Lung microvascular endothelial cell (primary cell): ENCODE data around the gene HYCC1. TPM values are rescaled to one million over a fixed set of nuclear protein-coding genes. Genes with fewer than 3 reads are reported as not detected.
"Not testable (repeated sequence)": the region's sequence is repeated elsewhere in the genome, so short reads cannot be mapped to it uniquely, and the experiment has no call there.

ENCODE experiments used
- DNase-seq, 2 donors: peaks; one replicate each; pipeline versions ENCODE4 v3.0.0 to v3.0.0-alpha.2; 2010; ENCODE audit warnings: low read depth in 2 of 2
- total RNA-seq: library from RNA; depleted of rRNA; stranded (reverse); fragments of >200 nt; gene quantifications from 2 replicates; pipeline ENCODE4 v1.2.1, GENCODE V29; 2014

HYCC1 gene
- total RNA-seq, 1 donor from 2014 or later = 26.8 TPM

DNA sequence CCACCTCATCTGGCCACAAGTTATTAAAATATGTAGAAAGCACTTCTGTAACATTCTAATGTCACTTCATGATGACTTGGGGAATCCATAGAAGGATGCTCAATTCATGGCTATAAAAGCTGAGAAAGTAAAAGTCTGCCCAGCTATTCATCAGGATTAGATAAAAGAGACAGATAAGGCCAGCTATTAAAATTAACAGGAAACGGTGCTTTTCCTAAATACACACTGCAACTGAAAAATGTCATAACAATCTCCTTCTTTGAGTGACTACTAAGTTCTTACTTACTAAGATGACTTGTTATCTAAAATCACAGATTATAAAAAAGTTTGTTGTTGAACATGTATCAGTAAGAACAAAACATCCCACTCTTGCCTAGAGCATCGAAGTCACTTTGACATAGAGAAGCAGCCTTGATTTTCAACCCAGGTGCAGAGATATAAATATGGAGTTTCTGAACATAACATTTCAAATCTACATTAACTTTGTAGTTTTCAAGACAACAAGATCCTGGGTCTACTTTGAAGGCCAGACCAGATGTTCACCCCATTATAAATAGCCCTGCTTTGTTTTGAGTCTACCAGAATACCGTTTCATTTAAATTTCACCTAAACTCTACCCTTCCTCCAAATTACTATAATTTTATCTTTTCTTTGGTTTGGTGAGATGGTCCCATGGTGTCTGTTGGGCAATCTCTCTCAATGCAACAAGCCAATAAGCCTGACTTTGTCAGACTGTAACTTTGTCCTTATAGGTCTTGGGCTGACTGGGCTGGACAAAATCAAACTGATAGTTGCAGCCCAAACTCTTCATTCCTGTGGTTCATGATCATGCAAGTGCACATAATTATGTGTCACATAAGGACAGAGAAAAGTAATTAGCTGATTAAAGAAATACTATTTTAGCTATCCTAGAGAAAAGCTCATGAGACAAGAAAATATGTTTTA is 24.0 kb downstream of the HYCC1 start:
- peak in 1 of 2 donors; percentile 66 for DNase-seq

DNA sequence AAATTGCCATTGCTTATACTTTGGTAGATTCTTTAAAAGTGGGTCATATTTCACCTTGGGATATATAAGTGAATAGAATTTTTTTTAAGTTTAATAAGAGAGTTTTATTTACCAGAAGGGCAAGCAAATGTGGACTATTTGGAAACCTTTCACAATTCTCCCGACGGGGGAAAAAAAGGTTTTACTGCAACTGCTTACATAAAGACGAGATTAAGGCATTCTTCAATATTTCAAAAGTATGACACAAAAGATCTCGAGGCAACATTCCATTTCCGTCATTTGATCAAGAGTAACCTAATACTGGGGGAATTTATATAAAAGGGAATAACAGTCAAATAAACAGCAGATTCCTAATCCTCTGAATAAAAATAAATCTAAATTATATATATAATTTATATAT is 28.5 kb downstream of the HYCC1 start:
- DNase-seq = no peak

DNA sequence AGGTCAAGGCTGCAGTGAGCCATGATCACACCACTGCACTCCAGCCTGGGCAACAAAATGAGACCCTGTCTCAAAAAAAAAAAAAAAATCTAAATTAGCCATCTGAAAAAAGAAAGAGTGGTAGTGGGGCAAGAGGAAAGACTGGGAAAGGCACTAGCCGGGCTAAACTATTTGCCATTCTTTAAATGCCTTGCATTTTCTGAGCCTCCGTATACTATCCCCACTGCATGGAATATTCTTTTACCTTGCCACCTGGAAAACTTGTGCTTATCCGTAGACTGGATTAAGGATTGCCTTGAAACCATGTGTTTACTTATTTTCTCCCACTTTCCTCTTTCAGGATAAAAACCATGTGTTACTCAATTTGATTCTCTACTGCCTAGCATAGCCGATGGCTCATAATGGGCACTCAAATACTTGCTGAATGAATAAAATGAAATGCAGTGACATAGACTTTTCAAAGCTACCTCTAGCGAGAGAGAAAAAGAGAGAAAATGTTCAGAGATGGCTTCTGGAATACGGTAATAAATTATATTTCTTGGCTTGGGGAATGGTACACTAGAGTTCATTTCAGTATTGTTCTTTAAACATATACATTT is 30.6 kb downstream of the HYCC1 start:
- DNase-seq = no peak

DNA sequence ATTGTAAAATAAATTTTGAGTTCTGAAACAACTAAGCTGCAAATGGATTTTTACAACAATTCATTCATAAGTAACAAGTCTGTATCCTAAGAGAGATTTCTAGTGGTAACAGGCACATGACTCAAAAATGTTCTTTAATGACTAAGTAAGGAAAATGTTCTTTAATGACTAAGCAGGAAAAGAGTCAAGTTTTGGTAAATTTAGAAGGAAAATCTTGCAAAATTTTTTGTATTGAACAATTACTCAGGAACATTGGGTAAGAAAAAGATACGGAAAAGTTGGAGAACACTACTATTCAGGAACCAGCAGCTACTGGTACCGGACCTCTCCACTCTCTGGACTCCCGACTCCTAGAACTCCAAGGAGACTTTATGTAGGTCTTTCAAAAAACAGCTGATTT is 33.5 kb downstream of the HYCC1 start:
- DNase-seq = peak in 1 of 2 donors; percentile 68

DNA sequence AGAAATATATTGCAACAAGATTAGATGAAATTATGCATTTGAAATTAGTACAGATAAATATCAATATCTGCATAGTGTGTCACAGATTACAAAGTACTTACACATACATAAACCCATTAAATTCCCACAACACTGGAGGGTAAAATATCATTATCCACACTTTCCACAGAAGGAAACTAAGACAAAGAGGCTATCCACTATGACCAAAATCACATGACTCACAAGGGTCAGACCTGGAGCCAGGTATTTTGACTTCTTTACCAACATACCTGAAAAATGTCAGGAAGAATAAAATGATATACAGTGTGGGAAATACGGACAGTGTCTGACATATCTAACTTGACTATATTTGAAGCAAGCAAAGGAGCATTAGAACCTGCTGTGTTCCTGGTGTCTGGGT is 34.1 kb downstream of the HYCC1 start:
- DNase-seq = no peak

DNA sequence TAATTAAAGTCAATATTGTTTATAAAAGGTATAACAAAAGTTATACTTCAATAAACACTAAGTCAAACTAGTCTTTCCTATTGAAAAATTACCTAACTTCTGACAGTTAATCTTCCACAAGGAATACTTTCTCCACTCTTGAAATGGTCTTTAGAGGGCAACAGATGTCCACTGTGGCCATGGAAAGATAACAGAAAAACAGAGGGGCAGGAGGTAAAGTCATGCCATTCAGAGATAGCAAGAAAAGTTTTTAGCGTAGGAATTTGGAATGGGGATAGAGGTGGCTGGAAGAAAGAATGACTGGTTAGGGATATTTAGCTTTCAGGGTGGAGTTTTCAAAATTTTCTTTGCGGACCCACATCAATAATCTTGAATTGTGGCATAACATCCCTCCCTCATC is 34.7 kb downstream of the HYCC1 start:
- DNase-seq = no peak

DNA sequence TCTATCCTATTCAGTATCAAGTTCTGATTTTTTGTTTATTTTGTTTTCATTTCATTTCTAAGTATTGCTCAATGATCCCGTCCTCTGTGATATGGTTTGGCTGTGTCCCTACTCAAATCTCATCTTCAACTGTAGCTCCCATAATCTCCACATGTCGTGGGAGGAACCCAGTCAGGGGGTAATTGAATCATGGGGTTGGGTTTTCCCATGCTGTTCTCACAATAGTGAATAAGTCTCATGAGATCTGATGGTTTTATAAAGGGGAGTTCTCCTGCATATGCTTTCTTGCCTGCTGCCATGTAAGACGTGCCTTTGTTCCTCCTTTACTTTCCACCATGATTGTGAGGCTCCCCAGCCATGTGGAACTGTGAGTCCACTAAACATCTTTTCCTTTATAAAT is 39.3 kb downstream of the HYCC1 start:
- DNase-seq = not testable (repeated sequence)

DNA sequence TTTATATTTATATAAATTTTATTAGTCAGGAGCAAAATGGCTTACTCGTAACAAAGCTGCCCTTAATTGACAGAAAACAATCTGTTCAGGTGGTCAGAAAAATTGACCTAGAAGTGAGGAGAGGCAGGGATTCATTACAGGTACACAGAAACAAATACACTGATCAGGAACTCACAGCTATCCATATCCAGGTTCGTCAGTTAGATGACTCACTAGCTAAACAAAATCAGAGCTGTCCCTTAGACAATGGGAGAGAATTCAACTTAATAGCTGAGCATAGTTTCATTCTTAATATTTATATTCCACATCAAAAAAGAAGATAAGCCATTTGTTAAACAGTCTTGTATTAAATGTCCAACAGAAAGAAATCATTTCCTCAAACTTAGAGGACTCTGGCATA is 41.7 kb downstream of the HYCC1 start:
- DNase-seq = peak in 1 of 2 donors; percentile 36

DNA sequence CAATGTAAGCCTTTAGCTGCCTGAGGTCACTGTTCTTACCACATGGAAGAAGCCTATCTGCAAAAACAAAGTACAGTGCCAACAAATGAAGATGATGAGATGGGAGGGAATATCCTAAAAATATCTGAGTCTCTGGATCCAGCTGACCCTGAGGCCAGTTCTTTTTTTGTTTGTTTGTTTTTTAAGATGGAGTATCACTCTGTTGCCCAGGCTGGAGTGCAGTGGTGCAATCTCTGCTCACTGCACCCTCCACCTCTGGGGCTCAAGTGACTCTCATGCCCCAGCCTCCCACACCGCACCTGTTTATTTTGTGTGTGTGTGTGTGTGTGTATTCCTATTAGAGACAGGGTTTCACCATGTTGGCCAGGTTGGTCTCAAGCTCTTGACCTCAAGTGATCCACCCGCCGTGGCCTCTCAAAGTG is 44.9 kb downstream of the HYCC1 start:
- no peak for DNase-seq

Other genes starting within 250 kb of the HYCC1 start
- 123 and 173 TPM in 2 replicates for gene TOMM7, start 191.3 kb downstream of the HYCC1 start, total RNA-seq
- gene KLHL7, start 91.7 kb upstream of the HYCC1 start, total RNA-seq = 13.3 and 17.4 TPM in 2 replicates
- gene NUP42, start 167.9 kb upstream of the HYCC1 start, total RNA-seq = 19.2 and 25.0 TPM in 2 replicates
- under 0.01 and 0.22 TPM in 2 replicates for gene GPNMB, start 232.6 kb upstream of the HYCC1 start, total RNA-seq